Neural progenitor cell (in vitro differentiated cells): ENCODE measurements around the gene CLCNKA.

ENCODE experiments used
- CTCF ChIP-seq: fragments of 200-600 bp; sonication (generic); IDR thresholded peaks from 2 replicates; pipeline ENCODE4 v1.5.1; 2017; ENCODE audit warnings: antibody characterized with exemption, mild to moderate bottlenecking
- EZH2 ChIP-seq: fragments of 200-600 bp; sonication (generic); IDR thresholded peaks from 2 replicates; pipeline ENCODE4 v1.6.1; 2017; ENCODE audit warnings: antibody characterized with exemption, mild to moderate bottlenecking, moderate library complexity

- TF ChIP-seq CTCF (no peak), EZH2 (no peak)
These were observed 27.8 kb upstream of the CLCNKA start for GRCh38 chr1:15994081-15994480.
